ENCODE data around the gene UPP2.

Gene UPP2

DNA sequence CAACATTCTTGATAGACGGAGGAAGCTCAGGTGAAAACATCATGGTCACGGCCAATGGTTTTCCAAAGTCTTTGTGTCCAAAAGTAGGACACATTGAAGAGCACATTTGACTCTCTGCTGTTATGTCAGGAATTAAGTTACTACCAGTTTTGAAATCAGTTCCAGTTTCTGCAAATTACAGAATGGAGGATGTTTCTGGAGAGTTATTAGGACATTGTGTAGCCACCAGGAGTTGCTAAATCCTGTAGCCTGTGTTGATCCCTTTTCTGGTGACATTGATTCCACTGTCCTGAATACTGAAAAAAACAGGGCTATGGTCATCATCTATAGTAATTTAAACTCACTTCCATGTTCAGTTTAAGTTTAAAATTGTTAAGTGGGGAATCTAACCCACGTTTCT, 15.3 kb downstream of the UPP2 start:
- no peak for DNase-seq (ENCODE audit: low read depth)
- TF ChIP-seq, protein P1, sequence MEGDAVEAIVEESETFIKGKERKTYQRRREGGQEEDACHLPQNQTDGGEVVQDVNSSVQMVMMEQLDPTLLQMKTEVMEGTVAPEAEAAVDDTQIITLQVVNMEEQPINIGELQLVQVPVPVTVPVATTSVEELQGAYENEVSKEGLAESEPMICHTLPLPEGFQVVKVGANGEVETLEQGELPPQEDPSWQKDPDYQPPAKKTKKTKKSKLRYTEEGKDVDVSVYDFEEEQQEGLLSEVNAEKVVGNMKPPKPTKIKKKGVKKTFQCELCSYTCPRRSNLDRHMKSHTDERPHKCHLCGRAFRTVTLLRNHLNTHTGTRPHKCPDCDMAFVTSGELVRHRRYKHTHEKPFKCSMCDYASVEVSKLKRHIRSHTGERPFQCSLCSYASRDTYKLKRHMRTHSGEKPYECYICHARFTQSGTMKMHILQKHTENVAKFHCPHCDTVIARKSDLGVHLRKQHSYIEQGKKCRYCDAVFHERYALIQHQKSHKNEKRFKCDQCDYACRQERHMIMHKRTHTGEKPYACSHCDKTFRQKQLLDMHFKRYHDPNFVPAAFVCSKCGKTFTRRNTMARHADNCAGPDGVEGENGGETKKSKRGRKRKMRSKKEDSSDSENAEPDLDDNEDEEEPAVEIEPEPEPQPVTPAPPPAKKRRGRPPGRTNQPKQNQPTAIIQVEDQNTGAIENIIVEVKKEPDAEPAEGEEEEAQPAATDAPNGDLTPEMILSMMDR (conservative IDR thresholded peaks at IDR 0.05; ENCODE audit: low read depth, low read length), result no peak
- H3K4me3 ChIP-seq (ENCODE audit: low read length), result no peak overlapping the region

DNA sequence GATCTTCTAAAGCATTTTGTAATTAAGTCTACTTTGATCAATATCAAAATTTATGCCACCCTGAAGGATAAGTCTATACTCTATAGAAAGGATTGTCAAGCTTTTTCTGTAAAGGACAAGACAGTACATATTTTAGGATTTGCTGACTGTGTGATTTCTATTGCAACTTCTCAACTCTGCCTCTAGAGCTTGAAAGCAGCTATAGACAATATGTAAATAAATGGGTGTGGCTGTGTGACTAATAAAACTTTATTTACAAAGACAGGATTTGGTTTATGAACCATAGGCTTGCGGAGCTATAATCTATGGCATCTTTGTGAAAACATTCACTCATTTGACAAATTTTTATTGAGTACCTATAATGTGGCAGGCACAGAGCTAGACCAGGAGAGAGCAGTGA, 18.4 kb downstream of the UPP2 start:
- H3K4me3 ChIP-seq (ENCODE audit: low read length), result no peak overlapping the region
- TF ChIP-seq, protein P1 (conservative IDR thresholded peaks at IDR 0.05; ENCODE audit: low read depth, low read length), result no peak
- no peak for DNase-seq (ENCODE audit: low read depth)

DNA sequence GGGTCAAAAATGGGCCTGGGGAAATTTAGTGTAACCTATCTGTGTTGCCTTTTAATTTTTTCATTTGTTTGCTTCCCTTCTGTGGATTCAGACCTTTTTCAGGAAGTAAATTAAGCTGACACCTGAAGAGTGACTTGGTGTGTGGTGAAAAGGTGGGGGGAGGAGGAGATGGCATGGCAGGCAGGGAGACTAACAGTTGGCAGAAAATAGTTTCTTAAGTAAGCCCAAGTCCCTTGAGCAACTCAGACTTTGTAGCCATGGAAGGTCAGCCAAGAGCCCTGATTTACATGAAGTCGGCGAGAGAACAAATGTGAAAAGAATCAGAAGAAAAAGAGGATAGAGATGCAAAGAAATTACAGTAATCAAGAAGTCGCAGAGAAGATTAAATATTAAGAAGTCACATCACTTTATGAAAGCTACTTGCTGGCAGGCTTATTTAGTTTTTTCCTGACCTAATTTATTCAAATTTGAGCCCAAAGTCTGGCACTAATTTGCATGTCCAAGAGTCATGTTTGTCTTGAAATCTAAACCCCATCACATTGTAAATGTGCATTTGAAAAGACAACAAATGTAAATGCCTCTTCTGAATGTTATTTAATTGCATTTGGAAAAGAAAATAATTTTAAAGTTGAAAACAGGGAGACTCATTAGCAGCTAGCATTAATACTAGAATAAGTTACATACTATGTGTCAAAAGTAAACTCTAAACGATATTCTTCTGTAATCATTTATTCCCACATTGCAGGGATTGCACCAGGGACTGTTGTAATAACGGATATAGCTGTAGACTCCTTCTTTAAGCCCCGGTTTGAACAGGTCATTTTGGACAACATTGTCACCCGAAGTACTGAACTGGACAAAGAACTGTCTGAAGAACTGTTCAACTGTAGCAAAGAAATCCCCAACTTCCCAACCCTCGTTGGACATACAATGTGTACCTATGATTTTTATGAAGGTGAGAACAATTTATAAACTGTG, 19.3 kb downstream of the UPP2 start:
- TF ChIP-seq, protein P1 (conservative IDR thresholded peaks at IDR 0.05; ENCODE audit: low read depth, low read length), result no peak

DNA sequence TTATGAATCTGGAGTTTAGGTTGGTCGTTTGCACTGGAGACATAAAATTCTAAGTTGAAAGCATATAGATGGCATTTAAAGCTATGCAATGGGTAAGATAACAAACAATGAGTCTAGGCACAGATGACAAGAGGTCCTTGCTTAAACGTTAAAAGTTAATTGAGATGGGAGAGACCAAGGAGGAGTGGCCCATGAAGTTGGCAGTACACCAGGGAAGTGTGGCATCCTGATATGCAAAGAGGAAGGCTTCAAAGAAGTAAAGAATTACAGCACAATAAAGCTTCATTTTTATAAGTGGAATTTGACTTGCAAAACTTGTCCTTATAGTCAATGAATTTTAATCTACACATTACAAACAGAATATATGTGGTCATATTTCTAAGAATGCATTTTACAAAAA, 23.2 kb downstream of the UPP2 start:
- no peak for DNase-seq (ENCODE audit: low read depth)
- H3K4me3 ChIP-seq (ENCODE audit: low read length), result no peak overlapping the region
- TF ChIP-seq, protein P1 (conservative IDR thresholded peaks at IDR 0.05; ENCODE audit: low read depth, low read length), result no peak

More for the DNA sequence above, 19.3 kb downstream of the UPP2 start:
- no peak overlapping the region for H3K4me3 ChIP-seq (ENCODE audit: low read length)
- DNase-seq (ENCODE audit: low read depth), result no peak

DNA sequence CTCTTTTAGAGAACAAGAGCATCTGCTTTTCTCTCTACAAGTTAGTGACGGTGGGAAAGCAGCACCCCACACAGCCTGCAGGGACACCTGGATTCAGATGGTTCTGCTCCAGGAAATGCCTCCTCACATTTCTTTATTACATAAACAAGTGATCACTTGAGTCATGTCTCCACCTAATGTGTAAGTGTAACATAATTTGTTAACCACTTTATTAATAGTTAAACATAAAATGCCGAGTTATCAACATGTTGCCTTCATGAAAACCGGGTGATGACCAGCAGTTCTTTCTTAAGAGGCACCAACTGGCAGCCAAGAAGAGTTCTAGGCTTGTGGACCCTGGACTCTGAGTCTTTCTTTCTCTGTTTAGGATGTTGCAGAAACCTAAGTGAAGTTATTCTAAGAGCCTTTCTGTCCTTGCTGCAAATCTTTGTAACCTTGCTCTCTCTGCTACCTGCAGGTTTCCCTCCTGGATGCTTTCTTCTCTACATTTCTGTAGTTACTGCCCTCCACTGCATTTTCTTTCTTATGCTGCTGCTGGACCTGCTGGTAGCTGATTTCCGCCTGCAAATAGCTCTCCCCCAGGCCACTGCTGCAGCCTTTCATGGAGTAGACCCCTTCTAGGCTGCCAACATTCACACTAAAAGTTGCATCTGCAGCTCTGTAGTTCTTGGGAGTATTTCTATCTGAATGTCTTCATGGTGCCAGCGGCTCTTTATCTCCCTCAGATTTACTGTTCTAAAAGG, 24.3 kb downstream of the UPP2 start:
- TF ChIP-seq, protein P1 (conservative IDR thresholded peaks at IDR 0.05; ENCODE audit: low read depth, low read length), result no peak
- H3K4me3 ChIP-seq (ENCODE audit: low read length), result no peak overlapping the region
- no peak for DNase-seq (ENCODE audit: low read depth)

DNA sequence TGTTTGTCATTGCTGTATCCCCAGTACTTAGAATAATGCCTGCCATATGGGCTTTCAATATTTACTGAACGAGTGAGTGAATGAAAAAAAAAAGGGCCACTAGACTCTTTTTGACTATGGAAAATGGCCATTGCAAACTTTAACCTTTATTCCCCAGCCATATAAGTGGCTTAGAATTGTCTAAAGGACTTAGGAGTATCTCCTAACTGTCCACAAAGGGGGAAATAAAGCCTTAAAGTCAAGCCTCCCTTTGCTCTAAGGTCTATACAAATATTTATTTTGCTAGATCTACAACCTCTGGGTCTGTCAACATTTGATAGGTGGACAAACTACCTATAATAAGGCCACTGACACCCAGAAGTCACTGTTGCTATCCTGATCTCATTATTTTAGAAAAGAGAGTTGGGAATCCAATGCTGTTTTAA, 25.7 kb downstream of the UPP2 start:
- DNase-seq (ENCODE audit: low read depth), result no peak
- TF ChIP-seq, protein P1 (conservative IDR thresholded peaks at IDR 0.05; ENCODE audit: low read depth, low read length), result no peak
- H3K4me3 ChIP-seq (ENCODE audit: low read length), result no peak overlapping the region
